Suprapubic skin (tissue), 4 donors: ENCODE results near the gene LEKR1. TPM values are rescaled to one million over a fixed set of nuclear protein-coding genes. Genes with fewer than 3 reads are reported as not detected.

Source experiments
- DNase-seq, 2 donors: peaks; one replicate each; pipeline ENCODE4 v3.0.0-alpha.2; 2019; ENCODE audit warnings: low spot score in 2 of 2
- H3K27ac ChIP-seq: fragments of 200-600 bp; sonication (generic); one replicate; pipeline ENCODE4 v1.5.1; 2019
- H3K27me3 ChIP-seq: fragments of 200-600 bp; sonication (generic); one replicate; pipeline ENCODE4 v1.5.1; 2019
- H3K36me3 ChIP-seq: fragments of 200-600 bp; sonication (generic); one replicate; pipeline ENCODE4 v1.5.1; 2019
- H3K4me1 ChIP-seq: fragments of 200-600 bp; sonication (generic); one replicate; pipeline ENCODE4 v1.5.1; 2019
- H3K4me3 ChIP-seq: fragments of 200-600 bp; sonication (generic); one replicate; pipeline ENCODE4 v1.5.1; 2019; ENCODE audit warnings: mild to moderate bottlenecking
- H3K9me3 ChIP-seq: fragments of 200-600 bp; sonication (generic); one replicate; pipeline ENCODE4 v1.5.1; 2019
- CTCF ChIP-seq, 2 donors: fragments of 200-600 bp in 1 of 2; fragments of 450-650 bp in 1 of 2; sonication (generic) in 1 of 2; IDR thresholded peaks; one replicate each; pipeline ENCODE4 v1.5.1; 2016 to 2019; ENCODE audit warnings: antibody characterized with exemption in 2 of 2, mild to moderate bottlenecking in 1 of 2, moderate library complexity in 1 of 2
- EP300 ChIP-seq: sonication (generic); formaldehyde crosslinking; IDR thresholded peaks from one replicate; pipeline ENCODE4 v1.6.1; 2017; ENCODE audit warnings: antibody characterized with exemption
- POLR2A ChIP-seq, 2 donors: fragments of 450-650 bp; IDR thresholded peaks; one replicate each; pipeline ENCODE4 v1.6.1; 2017; ENCODE audit warnings: antibody characterized with exemption in 2 of 2, mild to moderate bottlenecking in 2 of 2, moderate library complexity in 2 of 2
- POLR2AphosphoS5 ChIP-seq, 3 donors: sonication (generic); formaldehyde crosslinking; IDR thresholded peaks; one replicate each; pipeline ENCODE4 v1.6.1; 2017; ENCODE audit warnings: antibody characterized with exemption in 3 of 3
- WGBS: methylation state at CpG from one replicate; pipeline ENCODE4 v1.1.5; 2018; 5-methylcytosine and 5-hydroxymethylcytosine counted together
- total RNA-seq, 4 donors: library from RNA; depleted of rRNA; stranded (reverse); fragments of >200 nt; gene quantifications; one replicate each; pipeline ENCODE4 v1.1.0, GENCODE V29; 2016

The LEKR1 gene
- total RNA-seq, 4 donors from 2014 or later: 1.0 to 3.4 (median 1.5) TPM

- DNase-seq: no peak
- Histone ChIP-seq H3K4me1 (no peaks in the 10 kb centered on the region), H3K9me3 (no peaks in the 10 kb centered on the region), H3K27ac (no peak overlapping the region), H3K36me3 (no peaks in the 10 kb centered on the region), H3K27me3 (no peaks in the 10 kb centered on the region), H3K4me3 (no peak overlapping the region)
- 87% methylated on average over 5 of the region's 5 CpGs for WGBS
- TF ChIP-seq POLR2AphosphoS5 (IDR thresholded peaks at IDR 0.05) (no peak), CTCF (IDR thresholded peaks at IDR 0.05) (no peak), EP300 (no peak)
Observed at GRCh38 chr3:157065201-157065600, 239.0 kb downstream of the LEKR1 start.

GRCh38 chr3:157066335-157067098, 240.4 kb downstream of the LEKR1 start:
- no peak overlapping the region for H3K4me3 ChIP-seq
- H3K36me3 ChIP-seq: no peaks in the 10 kb centered on the region
- 68% methylated on average over 11 of the region's 11 CpGs for WGBS
- no peak for TF ChIP-seq EP300
- no peak for TF ChIP-seq POLR2A (IDR thresholded peaks at IDR 0.05)
- DNase-seq: no peak
- no peaks in the 10 kb centered on the region for H3K4me1 ChIP-seq
- H3K27me3 ChIP-seq: no peaks in the 10 kb centered on the region
- no peaks in the 10 kb centered on the region for H3K9me3 ChIP-seq
- no peak overlapping the region for H3K27ac ChIP-seq

GRCh38 chr3:157067114-157067513, 241.0 kb downstream of the LEKR1 start:
- Histone ChIP-seq H3K27ac (no peak overlapping the region), H3K27me3 (no peaks in the 10 kb centered on the region), H3K4me3 (no peak overlapping the region), H3K36me3 (no peaks in the 10 kb centered on the region), H3K4me1 (no peaks in the 10 kb centered on the region), H3K9me3 (no peaks in the 10 kb centered on the region)
- WGBS: 68% methylated on average over 3 of the region's 3 CpGs
- TF ChIP-seq POLR2AphosphoS5 (IDR thresholded peaks at IDR 0.05) (no peak), POLR2A (IDR thresholded peaks at IDR 0.05) (no peak), CTCF (IDR thresholded peaks at IDR 0.05) (no peak), EP300 (no peak)
- DNase-seq: no peak

GRCh38 chr3:157069406-157069805, 243.3 kb downstream of the LEKR1 start:
- Histone ChIP-seq H3K4me1 (no peaks in the 10 kb centered on the region), H3K36me3 (no peaks in the 10 kb centered on the region), H3K9me3 (no peaks in the 10 kb centered on the region), H3K27me3 (no peaks in the 10 kb centered on the region), H3K4me3 (no peak overlapping the region), H3K27ac (no peak overlapping the region)
- TF ChIP-seq POLR2AphosphoS5 (IDR thresholded peaks at IDR 0.05) (no peak), EP300 (no peak), POLR2A (IDR thresholded peaks at IDR 0.05) (no peak), CTCF (IDR thresholded peaks at IDR 0.05) (no peak)
- DNase-seq: no peak
- 94% methylated on average over 4 of the region's 4 CpGs for WGBS

- Histone ChIP-seq H3K27me3 (no peaks in the 10 kb centered on the region), H3K4me1 (no peaks in the 10 kb centered on the region), H3K4me3 (no peak overlapping the region), H3K9me3 (no peaks in the 10 kb centered on the region), H3K27ac (no peak overlapping the region), H3K36me3 (no peaks in the 10 kb centered on the region)
- WGBS: 79% methylated on average over 7 of the region's 7 CpGs
- TF ChIP-seq POLR2AphosphoS5 (IDR thresholded peaks at IDR 0.05) (no peak), CTCF (IDR thresholded peaks at IDR 0.05) (no peak), POLR2A (IDR thresholded peaks at IDR 0.05) (no peak), EP300 (no peak)
- no peak for DNase-seq
Observed at GRCh38 chr3:157069846-157070677, 243.9 kb downstream of the LEKR1 start.
